HepG2 (cell line): ENCODE measurements around the gene SOWAHA. TPM values are rescaled to one million over a fixed set of nuclear protein-coding genes. Genes with fewer than 3 reads are reported as not detected.

Experiments
- CEBPG ChIP-seq: IDR thresholded peaks from 2 replicates; pipeline ENCODE4 v1.6.1; 2016
- HMG20B ChIP-seq: conservative IDR thresholded peaks from 2 replicates; pipeline ENCODE4 v1.6.1; 2016; ENCODE audit warnings: missing genetic modification reagents, missing compliant biosample characterization
- KLF6 ChIP-seq: IDR thresholded peaks from 2 replicates; pipeline ENCODE4 v1.8.0; 2016; ENCODE audit warnings: missing biosample characterization, missing genetic modification reagents
- MED1 ChIP-seq: sonication (generic); formaldehyde crosslinking; IDR thresholded peaks from 2 replicates; pipeline ENCODE4 v1.4.0; 2020; ENCODE audit warnings: missing genetic modification reagents
- SOX6 ChIP-seq, 2 experiments: fragments of 450-650 bp in 1 of 2; sonication (generic) in 1 of 2; formaldehyde crosslinking in 1 of 2; IDR thresholded peaks; 2 replicates each; pipeline versions ENCODE4 v1.4.0 to v1.6.1; 2017 to 2020; ENCODE audit warnings: antibody characterized with exemption in 1 of 2, mild to moderate bottlenecking in 1 of 2, missing genetic modification reagents in 1 of 2
- TRIM24 ChIP-seq: sonication (generic); formaldehyde crosslinking; IDR thresholded peaks from 2 replicates; pipeline ENCODE4 v1.8.0; 2022; ENCODE audit warnings: mild to moderate bottlenecking, missing genetic modification reagents
- ZNF431 ChIP-seq: sonication (generic); formaldehyde crosslinking; IDR thresholded peaks from 2 replicates; pipeline ENCODE4 v1.9.0; 2022; ENCODE audit warnings: missing genetic modification reagents, low read depth, mild to moderate bottlenecking, borderline replicate concordance
- ZNF569 ChIP-seq: sonication (generic); formaldehyde crosslinking; IDR thresholded peaks from 2 replicates; pipeline ENCODE4 v1.5.0; 2020; ENCODE audit warnings: mild to moderate bottlenecking, missing genetic modification reagents, moderate library complexity, borderline replicate concordance
- polyA plus RNA-seq, 8 experiments: library from polyadenylated mRNA; depleted of rRNA in 3 of 8; stranded (reverse) in 7 of 8; unstranded in 1 of 8; fragments of >200 nt; fragmentation: Illumina TruSeq in 4 of 8; extraction: Trizol in 4 of 8; gene quantifications; 2 replicates each; pipeline versions ENCODE4 v1.2.1 to v1.2.3, GENCODE V29; 2011 to 2016; ENCODE audit warnings: low read depth in 4 of 8, missing spikeins in 1 of 8, mixed read lengths in 1 of 8; ENCODE audit not compliant: insufficient read depth in 1 of 8
- total RNA-seq, 5 experiments: library from RNA; depleted of rRNA; stranded (reverse); fragments of >200 nt; fragmentation: Illumina TruSeq; extraction: Trizol; gene quantifications; 2 replicates each; pipeline ENCODE4 v1.2.3, GENCODE V29; 2016; ENCODE audit warnings: low read depth in 1 of 5
- TF ChIP-seq, protein P1 (sequence below): sonication (generic); formaldehyde crosslinking; IDR thresholded peaks from 2 replicates; pipeline ENCODE4 v1.5.1; 2020; ENCODE audit warnings: missing genetic modification reagents, mild to moderate bottlenecking, borderline replicate concordance
- TF ChIP-seq, protein P2 (sequence below): sonication (generic); formaldehyde crosslinking; IDR thresholded peaks from 2 replicates; pipeline ENCODE4 v1.5.0; 2020; ENCODE audit warnings: missing genetic modification reagents
- TF ChIP-seq, protein P3 (sequence below): sonication (generic); formaldehyde crosslinking; conservative IDR thresholded peaks from 2 replicates; pipeline ENCODE4 v1.8.1; 2023; ENCODE audit warnings: missing genetic modification reagents
- TF ChIP-seq, protein P4 (sequence below): sonication (generic); formaldehyde crosslinking; IDR thresholded peaks from 2 replicates; pipeline ENCODE4 v1.5.0; 2020; ENCODE audit warnings: mild to moderate bottlenecking, missing genetic modification reagents
- TF ChIP-seq, protein P5 (sequence below): sonication (generic); formaldehyde crosslinking; IDR thresholded peaks from 2 replicates; pipeline ENCODE4 v1.5.0; 2020; ENCODE audit warnings: mild to moderate bottlenecking, missing genetic modification reagents
- TF ChIP-seq, protein P6 (sequence below): sonication (generic); formaldehyde crosslinking; IDR thresholded peaks from 2 replicates; pipeline ENCODE4 v1.4.0; 2020; ENCODE audit warnings: missing genetic modification reagents

The SOWAHA gene
- total and polyA plus RNA-seq, 2 of the 13 experiments (the other 11 are each of a cell fraction or from before 2014, with no cell fraction given), result 0.95 to 1.9 TPM

DNA sequence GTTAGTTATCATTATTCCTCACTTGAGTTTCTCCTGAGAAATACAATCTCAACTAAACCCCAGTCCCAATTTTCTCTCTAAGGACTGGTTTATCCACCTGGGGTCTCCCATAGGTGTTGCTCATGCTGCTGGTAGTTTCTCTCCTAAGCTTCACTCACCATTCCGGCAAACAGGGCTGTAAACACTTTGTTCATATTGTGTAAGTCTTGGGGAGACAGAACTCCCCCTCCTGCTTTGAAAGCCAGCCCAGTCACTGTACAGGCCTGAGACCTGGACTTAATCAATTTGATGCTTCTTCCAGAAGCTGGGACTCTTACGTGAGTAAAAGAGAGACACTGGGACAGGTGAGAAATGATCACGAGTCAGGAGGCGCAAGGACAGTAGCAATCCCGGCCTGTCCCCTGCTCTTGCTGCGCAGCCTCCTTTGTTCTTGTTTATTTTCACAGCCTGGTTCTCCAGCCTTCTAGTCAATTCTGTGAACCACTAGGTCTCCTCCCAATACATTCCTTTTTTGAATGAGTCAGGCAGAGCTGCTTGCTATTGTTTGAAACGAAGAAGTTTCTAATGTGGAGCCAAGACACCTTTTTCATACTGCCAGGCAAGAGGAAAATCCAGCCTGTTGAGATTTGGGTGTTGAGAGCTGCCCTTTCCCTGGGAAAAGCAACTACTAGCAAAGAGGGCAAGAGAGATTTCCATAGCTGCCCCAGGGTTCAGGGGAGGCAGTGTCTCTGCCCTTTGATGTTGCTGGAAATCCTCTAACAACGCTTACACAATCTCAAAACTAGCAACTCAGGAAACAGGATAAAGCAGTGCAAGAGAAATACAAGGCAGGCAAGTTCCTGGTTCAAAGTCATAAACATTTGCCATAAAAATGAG is 26.6 kb downstream of the SOWAHA start (continued):
- TF ChIP-seq, protein P1, sequence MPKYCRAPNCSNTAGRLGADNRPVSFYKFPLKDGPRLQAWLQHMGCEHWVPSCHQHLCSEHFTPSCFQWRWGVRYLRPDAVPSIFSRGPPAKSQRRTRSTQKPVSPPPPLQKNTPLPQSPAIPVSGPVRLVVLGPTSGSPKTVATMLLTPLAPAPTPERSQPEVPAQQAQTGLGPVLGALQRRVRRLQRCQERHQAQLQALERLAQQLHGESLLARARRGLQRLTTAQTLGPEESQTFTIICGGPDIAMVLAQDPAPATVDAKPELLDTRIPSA, result no peak
- TF ChIP-seq KLF6 (peak; percentile 67), HMG20B (CRISPR knock-in tag) (peak; percentile 86), TRIM24 (0 out of 2 replicates have a peak, but pooled peaks have one; percentile 57), ZNF569 (CRISPR knock-in tag) (no peak), SOX6 (IDR thresholded peaks at IDR 0.05) (no peak), SOX6 (CRISPR knock-in tag; IDR thresholded peaks at IDR 0.05) (peak; percentile 88), CEBPG (peak; percentile 94), ZNF431 (0 out of 2 replicates have a peak, but pooled peaks have one; percentile 23), MED1 (peak; percentile 96)
- TF ChIP-seq, protein P2, sequence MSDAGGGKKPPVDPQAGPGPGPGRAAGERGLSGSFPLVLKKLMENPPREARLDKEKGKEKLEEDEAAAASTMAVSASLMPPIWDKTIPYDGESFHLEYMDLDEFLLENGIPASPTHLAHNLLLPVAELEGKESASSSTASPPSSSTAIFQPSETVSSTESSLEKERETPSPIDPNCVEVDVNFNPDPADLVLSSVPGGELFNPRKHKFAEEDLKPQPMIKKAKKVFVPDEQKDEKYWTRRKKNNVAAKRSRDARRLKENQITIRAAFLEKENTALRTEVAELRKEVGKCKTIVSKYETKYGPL (CRISPR knock-in tag), result no peak
- TF ChIP-seq, protein P3, sequence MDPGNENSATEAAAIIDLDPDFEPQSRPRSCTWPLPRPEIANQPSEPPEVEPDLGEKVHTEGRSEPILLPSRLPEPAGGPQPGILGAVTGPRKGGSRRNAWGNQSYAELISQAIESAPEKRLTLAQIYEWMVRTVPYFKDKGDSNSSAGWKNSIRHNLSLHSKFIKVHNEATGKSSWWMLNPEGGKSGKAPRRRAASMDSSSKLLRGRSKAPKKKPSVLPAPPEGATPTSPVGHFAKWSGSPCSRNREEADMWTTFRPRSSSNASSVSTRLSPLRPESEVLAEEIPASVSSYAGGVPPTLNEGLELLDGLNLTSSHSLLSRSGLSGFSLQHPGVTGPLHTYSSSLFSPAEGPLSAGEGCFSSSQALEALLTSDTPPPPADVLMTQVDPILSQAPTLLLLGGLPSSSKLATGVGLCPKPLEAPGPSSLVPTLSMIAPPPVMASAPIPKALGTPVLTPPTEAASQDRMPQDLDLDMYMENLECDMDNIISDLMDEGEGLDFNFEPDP (CRISPR knock-in tag), result 0 out of 2 replicates have a peak, but pooled peaks have one; percentile 42
- TF ChIP-seq, protein P4, sequence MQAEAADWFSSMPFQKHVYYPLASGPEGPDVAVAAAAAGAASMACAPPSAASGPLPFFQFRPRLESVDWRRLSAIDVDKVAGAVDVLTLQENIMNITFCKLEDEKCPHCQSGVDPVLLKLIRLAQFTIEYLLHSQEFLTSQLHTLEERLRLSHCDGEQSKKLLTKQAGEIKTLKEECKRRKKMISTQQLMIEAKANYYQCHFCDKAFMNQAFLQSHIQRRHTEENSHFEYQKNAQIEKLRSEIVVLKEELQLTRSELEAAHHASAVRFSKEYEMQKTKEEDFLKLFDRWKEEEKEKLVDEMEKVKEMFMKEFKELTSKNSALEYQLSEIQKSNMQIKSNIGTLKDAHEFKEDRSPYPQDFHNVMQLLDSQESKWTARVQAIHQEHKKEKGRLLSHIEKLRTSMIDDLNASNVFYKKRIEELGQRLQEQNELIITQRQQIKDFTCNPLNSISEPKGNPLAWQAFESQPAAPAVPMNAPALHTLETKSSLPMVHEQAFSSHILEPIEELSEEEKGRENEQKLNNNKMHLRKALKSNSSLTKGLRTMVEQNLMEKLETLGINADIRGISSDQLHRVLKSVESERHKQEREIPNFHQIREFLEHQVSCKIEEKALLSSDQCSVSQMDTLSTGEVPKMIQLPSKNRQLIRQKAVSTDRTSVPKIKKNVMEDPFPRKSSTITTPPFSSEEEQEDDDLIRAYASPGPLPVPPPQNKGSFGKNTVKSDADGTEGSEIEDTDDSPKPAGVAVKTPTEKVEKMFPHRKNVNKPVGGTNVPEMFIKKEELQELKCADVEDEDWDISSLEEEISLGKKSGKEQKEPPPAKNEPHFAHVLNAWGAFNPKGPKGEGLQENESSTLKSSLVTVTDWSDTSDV (CRISPR knock-in tag), result no peak
- TF ChIP-seq, protein P5, sequence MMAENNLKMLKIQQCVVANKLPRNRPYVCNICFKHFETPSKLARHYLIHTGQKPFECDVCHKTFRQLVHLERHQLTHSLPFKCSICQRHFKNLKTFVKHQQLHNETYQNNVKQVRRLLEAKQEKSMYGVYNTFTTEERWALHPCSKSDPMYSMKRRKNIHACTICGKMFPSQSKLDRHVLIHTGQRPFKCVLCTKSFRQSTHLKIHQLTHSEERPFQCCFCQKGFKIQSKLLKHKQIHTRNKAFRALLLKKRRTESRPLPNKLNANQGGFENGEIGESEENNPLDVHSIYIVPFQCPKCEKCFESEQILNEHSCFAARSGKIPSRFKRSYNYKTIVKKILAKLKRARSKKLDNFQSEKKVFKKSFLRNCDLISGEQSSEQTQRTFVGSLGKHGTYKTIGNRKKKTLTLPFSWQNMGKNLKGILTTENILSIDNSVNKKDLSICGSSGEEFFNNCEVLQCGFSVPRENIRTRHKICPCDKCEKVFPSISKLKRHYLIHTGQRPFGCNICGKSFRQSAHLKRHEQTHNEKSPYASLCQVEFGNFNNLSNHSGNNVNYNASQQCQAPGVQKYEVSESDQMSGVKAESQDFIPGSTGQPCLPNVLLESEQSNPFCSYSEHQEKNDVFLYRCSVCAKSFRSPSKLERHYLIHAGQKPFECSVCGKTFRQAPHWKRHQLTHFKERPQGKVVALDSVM (CRISPR knock-in tag), result 0 out of 2 replicates have a peak, but pooled peaks have one; percentile 40
- TF ChIP-seq, protein P6, sequence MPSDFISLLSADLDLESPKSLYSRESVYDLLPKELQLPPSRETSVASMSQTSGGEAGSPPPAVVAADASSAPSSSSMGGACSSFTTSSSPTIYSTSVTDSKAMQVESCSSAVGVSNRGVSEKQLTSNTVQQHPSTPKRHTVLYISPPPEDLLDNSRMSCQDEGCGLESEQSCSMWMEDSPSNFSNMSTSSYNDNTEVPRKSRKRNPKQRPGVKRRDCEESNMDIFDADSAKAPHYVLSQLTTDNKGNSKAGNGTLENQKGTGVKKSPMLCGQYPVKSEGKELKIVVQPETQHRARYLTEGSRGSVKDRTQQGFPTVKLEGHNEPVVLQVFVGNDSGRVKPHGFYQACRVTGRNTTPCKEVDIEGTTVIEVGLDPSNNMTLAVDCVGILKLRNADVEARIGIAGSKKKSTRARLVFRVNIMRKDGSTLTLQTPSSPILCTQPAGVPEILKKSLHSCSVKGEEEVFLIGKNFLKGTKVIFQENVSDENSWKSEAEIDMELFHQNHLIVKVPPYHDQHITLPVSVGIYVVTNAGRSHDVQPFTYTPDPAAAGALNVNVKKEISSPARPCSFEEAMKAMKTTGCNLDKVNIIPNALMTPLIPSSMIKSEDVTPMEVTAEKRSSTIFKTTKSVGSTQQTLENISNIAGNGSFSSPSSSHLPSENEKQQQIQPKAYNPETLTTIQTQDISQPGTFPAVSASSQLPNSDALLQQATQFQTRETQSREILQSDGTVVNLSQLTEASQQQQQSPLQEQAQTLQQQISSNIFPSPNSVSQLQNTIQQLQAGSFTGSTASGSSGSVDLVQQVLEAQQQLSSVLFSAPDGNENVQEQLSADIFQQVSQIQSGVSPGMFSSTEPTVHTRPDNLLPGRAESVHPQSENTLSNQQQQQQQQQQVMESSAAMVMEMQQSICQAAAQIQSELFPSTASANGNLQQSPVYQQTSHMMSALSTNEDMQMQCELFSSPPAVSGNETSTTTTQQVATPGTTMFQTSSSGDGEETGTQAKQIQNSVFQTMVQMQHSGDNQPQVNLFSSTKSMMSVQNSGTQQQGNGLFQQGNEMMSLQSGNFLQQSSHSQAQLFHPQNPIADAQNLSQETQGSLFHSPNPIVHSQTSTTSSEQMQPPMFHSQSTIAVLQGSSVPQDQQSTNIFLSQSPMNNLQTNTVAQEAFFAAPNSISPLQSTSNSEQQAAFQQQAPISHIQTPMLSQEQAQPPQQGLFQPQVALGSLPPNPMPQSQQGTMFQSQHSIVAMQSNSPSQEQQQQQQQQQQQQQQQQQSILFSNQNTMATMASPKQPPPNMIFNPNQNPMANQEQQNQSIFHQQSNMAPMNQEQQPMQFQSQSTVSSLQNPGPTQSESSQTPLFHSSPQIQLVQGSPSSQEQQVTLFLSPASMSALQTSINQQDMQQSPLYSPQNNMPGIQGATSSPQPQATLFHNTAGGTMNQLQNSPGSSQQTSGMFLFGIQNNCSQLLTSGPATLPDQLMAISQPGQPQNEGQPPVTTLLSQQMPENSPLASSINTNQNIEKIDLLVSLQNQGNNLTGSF, result no peak
